ENCODE data around the gene TRDMT1. TPM values are rescaled to one million over a fixed set of nuclear protein-coding genes. Genes with fewer than 3 reads are reported as not detected.

The TRDMT1 gene
- total and polyA plus RNA-seq, 12 donors: 1.3 to 10.5 (median 4.9) TPM

- no peak overlapping the region for H3K4me3 ChIP-seq
- no peak overlapping the region for H3K27ac ChIP-seq
- H3K9me3 ChIP-seq (replicated peaks in 1 of 3): no peaks in the 10 kb centered on the region
- no peaks in the 10 kb centered on the region for H3K27me3 ChIP-seq
- DNase-seq: no peak
- no peak for TF ChIP-seq POLR2A (IDR thresholded peaks at IDR 0.05)
- TF ChIP-seq, protein P1, sequence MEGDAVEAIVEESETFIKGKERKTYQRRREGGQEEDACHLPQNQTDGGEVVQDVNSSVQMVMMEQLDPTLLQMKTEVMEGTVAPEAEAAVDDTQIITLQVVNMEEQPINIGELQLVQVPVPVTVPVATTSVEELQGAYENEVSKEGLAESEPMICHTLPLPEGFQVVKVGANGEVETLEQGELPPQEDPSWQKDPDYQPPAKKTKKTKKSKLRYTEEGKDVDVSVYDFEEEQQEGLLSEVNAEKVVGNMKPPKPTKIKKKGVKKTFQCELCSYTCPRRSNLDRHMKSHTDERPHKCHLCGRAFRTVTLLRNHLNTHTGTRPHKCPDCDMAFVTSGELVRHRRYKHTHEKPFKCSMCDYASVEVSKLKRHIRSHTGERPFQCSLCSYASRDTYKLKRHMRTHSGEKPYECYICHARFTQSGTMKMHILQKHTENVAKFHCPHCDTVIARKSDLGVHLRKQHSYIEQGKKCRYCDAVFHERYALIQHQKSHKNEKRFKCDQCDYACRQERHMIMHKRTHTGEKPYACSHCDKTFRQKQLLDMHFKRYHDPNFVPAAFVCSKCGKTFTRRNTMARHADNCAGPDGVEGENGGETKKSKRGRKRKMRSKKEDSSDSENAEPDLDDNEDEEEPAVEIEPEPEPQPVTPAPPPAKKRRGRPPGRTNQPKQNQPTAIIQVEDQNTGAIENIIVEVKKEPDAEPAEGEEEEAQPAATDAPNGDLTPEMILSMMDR (IDR thresholded peaks at IDR 0.05): no peak
- 84 to 95% (median 91%) methylated on average over 3 of the region's 3 CpGs for WGBS, 4 donors
- intact Hi-C loops (cut with DNase I): no loop called here
- H3K36me3 ChIP-seq (replicated peaks in 1 of 2): no peaks in the 10 kb centered on the region
- H3K4me1 ChIP-seq (replicated peaks in 1 of 2): peaks cover 7% of the 10 kb centered on the region in 2 donors
Observed at GRCh38 chr10:17181751-17182150, 19.7 kb downstream of the TRDMT1 start.

- no peak for TF ChIP-seq POLR2A (IDR thresholded peaks at IDR 0.05)
- TF ChIP-seq, protein P1 (IDR thresholded peaks at IDR 0.05): no peak
- H3K4me3 ChIP-seq: no peak overlapping the region
- 82 to 96% (median 93%) methylated on average over 5 of the region's 5 CpGs for WGBS, 4 donors
- H3K4me1 ChIP-seq (replicated peaks in 1 of 2): peaks cover 7% of the 10 kb centered on the region in 2 donors
- DNase-seq: no peak
- no peaks in the 10 kb centered on the region for H3K9me3 ChIP-seq (replicated peaks in 1 of 3)
- no peaks in the 10 kb centered on the region for H3K36me3 ChIP-seq (replicated peaks in 1 of 2)
- intact Hi-C loops (cut with DNase I): no loop called here
- no peaks in the 10 kb centered on the region for H3K27me3 ChIP-seq
- no peak overlapping the region for H3K27ac ChIP-seq
Observed at GRCh38 chr10:17181110-17181509, 20.4 kb downstream of the TRDMT1 start.

GRCh38 chr10:17179002-17179401 lies 22.5 kb downstream of the TRDMT1 start:
- no peak overlapping the region for H3K4me3 ChIP-seq
- WGBS, 4 donors: 39 to 72% (median 46%) methylated on average over 3 of the region's 3 CpGs
- TF ChIP-seq, protein P1 (IDR thresholded peaks at IDR 0.05): no peak
- TF ChIP-seq POLR2A (IDR thresholded peaks at IDR 0.05): no peak

DNA sequence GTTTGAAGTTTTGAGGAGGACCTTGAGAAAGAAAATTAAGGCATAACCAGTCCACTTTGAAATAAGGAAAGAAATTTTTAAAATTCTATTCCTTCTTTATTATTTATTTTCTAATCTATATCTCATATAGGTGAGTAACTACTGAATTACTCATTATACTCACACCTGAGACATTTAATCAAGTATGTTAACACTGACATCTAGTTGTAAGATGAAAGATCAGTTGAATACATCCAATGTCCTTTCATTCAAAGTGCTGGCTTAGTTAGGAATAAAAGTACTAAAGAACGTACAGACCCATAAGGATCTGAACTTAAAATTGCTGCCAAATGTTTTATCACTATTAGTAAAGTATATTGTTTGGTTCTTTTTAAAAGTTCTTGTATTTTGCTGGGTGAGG lies 23.5 kb downstream of the TRDMT1 start:
- H3K27ac ChIP-seq: no peak overlapping the region
- no peak for DNase-seq
- intact Hi-C loops (cut with DNase I): no loop called here
- WGBS, 4 donors: 92 to 100% (median 97%) methylated on average over 1 of the region's 1 CpG
- H3K27me3 ChIP-seq: no peaks in the 10 kb centered on the region
- no peaks in the 10 kb centered on the region for H3K36me3 ChIP-seq (replicated peaks in 1 of 2)
- no peak for TF ChIP-seq POLR2A (IDR thresholded peaks at IDR 0.05)
- TF ChIP-seq, protein P1 (IDR thresholded peaks at IDR 0.05): no peak
- H3K4me3 ChIP-seq: no peak overlapping the region
- peaks cover 7% of the 10 kb centered on the region in 2 donors for H3K4me1 ChIP-seq (replicated peaks in 1 of 2)
- H3K9me3 ChIP-seq (replicated peaks in 1 of 3): no peaks in the 10 kb centered on the region

More at GRCh38 chr10:17179002-17179401, 22.5 kb downstream of the TRDMT1 start:
- intact Hi-C loops (cut with DNase I): no loop called here
- no peaks in the 10 kb centered on the region for H3K9me3 ChIP-seq (replicated peaks in 1 of 3)
- H3K27me3 ChIP-seq: no peaks in the 10 kb centered on the region
- H3K4me1 ChIP-seq (replicated peaks in 1 of 2): peaks cover 7% of the 10 kb centered on the region in 2 donors
- no peaks in the 10 kb centered on the region for H3K36me3 ChIP-seq (replicated peaks in 1 of 2)
- H3K27ac ChIP-seq: no peak overlapping the region
- DNase-seq: no peak

Measured in adrenal gland (tissue), 12 donors.